ENCODE measurements around the gene WNK2.

Gene WNK2

GRCh38 chr9:93198838-93199625 is 15.1 kb downstream of the WNK2 start:
- ChIA-PET CTCF (interaction anchor here (0.6 to 1.0 kb wide), 2 partner anchors 10 to 189 kb away, joined by 3 read pairs; no protein-coding TSS in a partner anchor), POLR2A (interaction anchor here (1.0 kb wide), 1 partner anchor 25 kb away, joined by 3 read pairs; no protein-coding TSS in a partner anchor)
- H3K27ac ChIP-seq (ENCODE audit: extremely low read depth, low read depth, low read length) = no peak overlapping the region
- H3K9me3 ChIP-seq (ENCODE audit: control insufficient read depth, insufficient read depth, low read depth, low read length) = no peaks in the 10 kb centered on the region
- no peak for TF ChIP-seq ZNF843 (tag by site-specific recombination; IDR thresholded peaks at IDR 0.05)
- TF ChIP-seq AEBP2 (tag by site-specific recombination; IDR thresholded peaks at IDR 0.05; ENCODE audit: borderline replicate concordance) = no peak
- no peak for TF ChIP-seq ZNF544 (tag by site-specific recombination; IDR thresholded peaks at IDR 0.05)
- TF ChIP-seq ZNF558 (tag by site-specific recombination; IDR thresholded peaks at IDR 0.05) = no peak
- no peak for TF ChIP-seq ZSCAN5A (tag by site-specific recombination; IDR thresholded peaks at IDR 0.05)
- TF ChIP-seq IKZF3 (tag by site-specific recombination; IDR thresholded peaks at IDR 0.05) = no peak
- no peak for TF ChIP-seq ZNF777 (tag by site-specific recombination; IDR thresholded peaks at IDR 0.05; ENCODE audit: borderline replicate concordance)
- no peak for TF ChIP-seq ZFP41 (tag by site-specific recombination; IDR thresholded peaks at IDR 0.05; ENCODE audit: borderline replicate concordance)
- H3K4me3 ChIP-seq (ENCODE audit: low read depth, low read length) = no peak overlapping the region
- peaks cover 3% of the 10 kb centered on the region; the same call in 1 of the 2 replicates for H3K4me1 ChIP-seq (ENCODE audit: control insufficient read depth, insufficient read depth, low read length)
- no peaks in the 10 kb centered on the region for H3K36me3 ChIP-seq (ENCODE audit: control insufficient read depth in 2 of 2, insufficient read depth in 1 of 2, low read length in 2 of 2)

- Histone ChIP-seq H3K4me1 (ENCODE audit: control insufficient read depth, insufficient read depth, low read length) (peaks cover 3% of the 10 kb centered on the region; the same call in 1 of the 2 replicates), H3K4me3 (ENCODE audit: low read depth, low read length) (no peak overlapping the region), H3K27ac (ENCODE audit: extremely low read depth, low read depth, low read length) (no peak overlapping the region), H3K9me3 (ENCODE audit: control insufficient read depth, insufficient read depth, low read depth, low read length) (no peaks in the 10 kb centered on the region), H3K36me3 (ENCODE audit: control insufficient read depth in 2 of 2, insufficient read depth in 1 of 2, low read length in 2 of 2) (no peaks in the 10 kb centered on the region)
- no peak for TF ChIP-seq ZNF624 (tag by site-specific recombination; IDR thresholded peaks at IDR 0.05)
- no peak for TF ChIP-seq BCL6B (tag by site-specific recombination; IDR thresholded peaks at IDR 0.05)
- TF ChIP-seq ATF2 (tag by site-specific recombination; IDR thresholded peaks at IDR 0.05; ENCODE audit: low read depth) = no peak
- no peak for TF ChIP-seq ZNF426 (tag by site-specific recombination; IDR thresholded peaks at IDR 0.05)
- no peak for TF ChIP-seq ZNF202 (tag by site-specific recombination; IDR thresholded peaks at IDR 0.05; ENCODE audit: borderline replicate concordance)
- CTCF ChIA-PET = no interaction called here
- POLR2A ChIA-PET = no interaction called here
Observed at GRCh38 chr9:93200449-93200742, 16.5 kb downstream of the WNK2 start.

GRCh38 chr9:93200989-93201334 is 17.0 kb downstream of the WNK2 start:
- Histone ChIP-seq H3K36me3 (ENCODE audit: control insufficient read depth in 2 of 2, insufficient read depth in 1 of 2, low read length in 2 of 2) (no peaks in the 10 kb centered on the region), H3K9me3 (ENCODE audit: control insufficient read depth, insufficient read depth, low read depth, low read length) (no peaks in the 10 kb centered on the region), H3K4me3 (ENCODE audit: low read depth, low read length) (no peak overlapping the region), H3K4me1 (ENCODE audit: control insufficient read depth, insufficient read depth, low read length) (peaks cover 6% of the 10 kb centered on the region), H3K27ac (ENCODE audit: extremely low read depth, low read depth, low read length) (no peak overlapping the region)
- POLR2A ChIA-PET = no interaction called here
- CTCF ChIA-PET = no interaction called here
- TF ChIP-seq ZFP37 (tag by site-specific recombination; IDR thresholded peaks at IDR 0.05) = no peak
- no peak for TF ChIP-seq ZNF37A (tag by site-specific recombination; IDR thresholded peaks at IDR 0.05)
- no peak for TF ChIP-seq ZNF114 (tag by site-specific recombination; IDR thresholded peaks at IDR 0.05)
- TF ChIP-seq ZFHX2 (tag by site-specific recombination; conservative IDR thresholded peaks at IDR 0.05) = no peak
- no peak for TF ChIP-seq TCF7L2 (IDR thresholded peaks at IDR 0.05; ENCODE audit: borderline replicate concordance, low read depth, low read length)
- TF ChIP-seq ZFP69B (tag by site-specific recombination; IDR thresholded peaks at IDR 0.05) = no peak
- TF ChIP-seq ZNF138 (tag by site-specific recombination; IDR thresholded peaks at IDR 0.05; ENCODE audit: borderline replicate concordance) = no peak
- TF ChIP-seq ZNF274 (IDR thresholded peaks at IDR 0.05; ENCODE audit: low read length) = no peak
- TF ChIP-seq ZNF274 (tag by site-specific recombination; IDR thresholded peaks at IDR 0.05; ENCODE audit: borderline replicate concordance) = no peak
- no peak for TF ChIP-seq PATZ1 (tag by site-specific recombination; IDR thresholded peaks at IDR 0.05)
- TF ChIP-seq ZNF555 (tag by site-specific recombination; conservative IDR thresholded peaks at IDR 0.05) = no peak
- TF ChIP-seq ZNF16 (tag by site-specific recombination; IDR thresholded peaks at IDR 0.05; ENCODE audit: low read depth) = no peak

Measured in HEK293 (cell line).